ENCODE measurements around the gene ZNF423. TPM values are rescaled to one million over a fixed set of nuclear protein-coding genes. Genes with fewer than 3 reads are reported as not detected.

The ZNF423 gene
- total and polyA plus RNA-seq, 2 of the 13 experiments (the other 11 are each of a cell fraction or from before 2014, with no cell fraction given): 0.07 to 0.31 TPM

- Histone ChIP-seq H3K4me2 (ENCODE audit: low read depth, low read length) (no peak overlapping the region), H3K9ac (ENCODE audit: insufficient read depth, low read depth, low read length) (no peak overlapping the region), H4K20me1 (ENCODE audit: insufficient read depth, low read length) (0 out of 2 replicates have a peak, but pooled peaks cover 7% of the 10 kb centered on the region), H3K79me2 (ENCODE audit: insufficient read depth, low read length) (no peaks in the 10 kb centered on the region), H3K4me3 (replicated peaks in 1 of 3; ENCODE audit: insufficient read depth in 1 of 3, low read depth in 2 of 3, low read length in 3 of 3) (no peak overlapping the region), H3K27ac (ENCODE audit: extremely low read length, insufficient read depth, low read length) (no peak overlapping the region), H3K4me1 (ENCODE audit: insufficient read depth, low read length) (no peaks in the 10 kb centered on the region), H3K9me3 (ENCODE audit: low read length) (no peaks in the 10 kb centered on the region), H3K36me3 (replicated peaks in 1 of 2; ENCODE audit: control insufficient read depth in 1 of 2, insufficient read depth in 2 of 2, low read length in 2 of 2) (no peaks in the 10 kb centered on the region), H2AFZ (ENCODE audit: low read length) (no peak overlapping the region), H3K27me3 (ENCODE audit: control insufficient read depth in 1 of 2, insufficient read depth in 2 of 2, low read length in 2 of 2) (peaks cover 0 to 28% of the 10 kb centered on the region in 2 experiments; a peak in 3 of 5 replicates)
- POLR2A ChIA-PET: no interaction called here
- DNase-seq (ENCODE audit: low spot score) (no peak), FAIRE-seq (no peak), ATAC-seq (no peak)
- TF ChIP-seq, protein P1, sequence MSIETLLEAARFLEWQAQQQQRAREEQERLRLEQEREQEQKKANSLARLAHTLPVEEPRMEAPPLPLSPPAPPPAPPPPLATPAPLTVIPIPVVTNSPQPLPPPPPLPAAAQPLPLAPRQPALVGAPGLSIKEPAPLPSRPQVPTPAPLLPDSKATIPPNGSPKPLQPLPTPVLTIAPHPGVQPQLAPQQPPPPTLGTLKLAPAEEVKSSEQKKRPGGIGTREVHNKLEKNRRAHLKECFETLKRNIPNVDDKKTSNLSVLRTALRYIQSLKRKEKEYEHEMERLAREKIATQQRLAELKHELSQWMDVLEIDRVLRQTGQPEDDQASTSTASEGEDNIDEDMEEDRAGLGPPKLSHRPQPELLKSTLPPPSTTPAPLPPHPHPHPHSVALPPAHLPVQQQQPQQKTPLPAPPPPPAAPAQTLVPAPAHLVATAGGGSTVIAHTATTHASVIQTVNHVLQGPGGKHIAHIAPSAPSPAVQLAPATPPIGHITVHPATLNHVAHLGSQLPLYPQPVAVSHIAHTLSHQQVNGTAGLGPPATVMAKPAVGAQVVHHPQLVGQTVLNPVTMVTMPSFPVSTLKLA (IDR thresholded peaks at IDR 0.05): peak; percentile 89
- no peak for TF ChIP-seq FOXK2 (IDR thresholded peaks at IDR 0.05)
- 11% methylated on average over 4 of the region's 4 CpGs for WGBS (ENCODE audit: low lambda C conversion rate)
- CTCF ChIA-PET (ENCODE audit: low intra/inter-chr PET ratio, low total read pairs): no interaction called here
- no TSS peak for BruUV-seq (replicated peaks)
- in situ Hi-C loops (cut with HindIII; ENCODE audit: extremely low pct_ligation_motif_present, low pct_unique_long_range_greater_than_20kb): no loop called here
- intact Hi-C loops (cut with micrococcal nuclease; ENCODE audit: unreplicated experiment): no loop called here
Measured at GRCh38 chr16:49662569-49662968, 193.3 kb downstream of the ZNF423 start.

GRCh38 chr16:49661465-49662187 is 194.3 kb downstream of the ZNF423 start:
- DNase-seq (ENCODE audit: low spot score) (no peak), ATAC-seq (no peak), FAIRE-seq (no peak)
- H3K36me3 ChIP-seq (replicated peaks in 1 of 2; ENCODE audit: control insufficient read depth in 1 of 2, insufficient read depth in 2 of 2, low read length in 2 of 2): no peaks in the 10 kb centered on the region
- no peak overlapping the region for H3K4me3 ChIP-seq (replicated peaks in 1 of 3; ENCODE audit: insufficient read depth in 1 of 3, low read depth in 2 of 3, low read length in 3 of 3)
- ChIA-PET CTCF (ENCODE audit: low intra/inter-chr PET ratio, low total read pairs) (no interaction called here), POLR2A (no interaction called here)
- no peaks in the 10 kb centered on the region for H3K79me2 ChIP-seq (ENCODE audit: insufficient read depth, low read length)
- no TSS peak for BruUV-seq (replicated peaks)
- intact Hi-C loops (cut with micrococcal nuclease; ENCODE audit: unreplicated experiment): no loop called here
- H3K27me3 ChIP-seq (ENCODE audit: control insufficient read depth in 1 of 2, insufficient read depth in 2 of 2, low read length in 2 of 2): peaks cover 0 to 26% of the 10 kb centered on the region in 2 experiments; a peak in 3 of 5 replicates
- in situ Hi-C loops (cut with HindIII; ENCODE audit: extremely low pct_ligation_motif_present, low pct_unique_long_range_greater_than_20kb): no loop called here
- no peak for TF ChIP-seq ZNF776 (CRISPR knock-in tag; IDR thresholded peaks at IDR 0.05)
- TF ChIP-seq MAFF (IDR thresholded peaks at IDR 0.05; ENCODE audit: low read depth, low read length): no peak
- TF ChIP-seq ZSCAN9 (CRISPR knock-in tag; IDR thresholded peaks at IDR 0.05; ENCODE audit: borderline replicate concordance): no peak
- TF ChIP-seq POGZ (CRISPR knock-in tag; IDR thresholded peaks at IDR 0.05): no peak
- TF ChIP-seq MIXL1 (CRISPR knock-in tag; IDR thresholded peaks at IDR 0.05): no peak
- TF ChIP-seq ZNF264 (CRISPR knock-in tag; IDR thresholded peaks at IDR 0.05): no peak
- TF ChIP-seq ZNF576 (CRISPR knock-in tag; IDR thresholded peaks at IDR 0.05): no peak
- no peak for TF ChIP-seq ZNF777 (CRISPR knock-in tag; IDR thresholded peaks at IDR 0.05)
- TF ChIP-seq, protein P2, sequence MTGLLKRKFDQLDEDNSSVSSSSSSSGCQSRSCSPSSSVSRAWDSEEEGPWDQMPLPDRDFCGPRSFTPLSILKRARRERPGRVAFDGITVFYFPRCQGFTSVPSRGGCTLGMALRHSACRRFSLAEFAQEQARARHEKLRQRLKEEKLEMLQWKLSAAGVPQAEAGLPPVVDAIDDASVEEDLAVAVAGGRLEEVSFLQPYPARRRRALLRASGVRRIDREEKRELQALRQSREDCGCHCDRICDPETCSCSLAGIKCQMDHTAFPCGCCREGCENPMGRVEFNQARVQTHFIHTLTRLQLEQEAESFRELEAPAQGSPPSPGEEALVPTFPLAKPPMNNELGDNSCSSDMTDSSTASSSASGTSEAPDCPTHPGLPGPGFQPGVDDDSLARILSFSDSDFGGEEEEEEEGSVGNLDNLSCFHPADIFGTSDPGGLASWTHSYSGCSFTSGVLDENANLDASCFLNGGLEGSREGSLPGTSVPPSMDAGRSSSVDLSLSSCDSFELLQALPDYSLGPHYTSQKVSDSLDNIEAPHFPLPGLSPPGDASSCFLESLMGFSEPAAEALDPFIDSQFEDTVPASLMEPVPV (CRISPR knock-in tag; IDR thresholded peaks at IDR 0.05): no peak
- no peak for TF ChIP-seq NPAS2 (CRISPR knock-in tag; IDR thresholded peaks at IDR 0.05; ENCODE audit: borderline replicate concordance)
- no peak for TF ChIP-seq PRMT3 (CRISPR knock-in tag; IDR thresholded peaks at IDR 0.05; ENCODE audit: borderline replicate concordance, low read depth)
- no peak for TF ChIP-seq FOSL1 (CRISPR knock-in tag; IDR thresholded peaks at IDR 0.05; ENCODE audit: borderline replicate concordance)
- TF ChIP-seq JUNB (CRISPR knock-in tag; IDR thresholded peaks at IDR 0.05; ENCODE audit: borderline replicate concordance): no peak
- no peak for TF ChIP-seq ZNF30 (CRISPR knock-in tag; IDR thresholded peaks at IDR 0.05)
- WGBS (ENCODE audit: low lambda C conversion rate): 41% methylated on average over 15 of the region's 16 CpGs
- no peak overlapping the region for H3K9ac ChIP-seq (ENCODE audit: insufficient read depth, low read depth, low read length)
- no peak overlapping the region for H2AFZ ChIP-seq (ENCODE audit: low read length)
- H3K27ac ChIP-seq (ENCODE audit: extremely low read length, insufficient read depth, low read length): no peak overlapping the region
- H3K4me2 ChIP-seq (ENCODE audit: low read depth, low read length): no peak overlapping the region
- 0 out of 2 replicates have a peak, but pooled peaks cover 7% of the 10 kb centered on the region for H4K20me1 ChIP-seq (ENCODE audit: insufficient read depth, low read length)
- H3K9me3 ChIP-seq (ENCODE audit: low read length): no peaks in the 10 kb centered on the region
- no peaks in the 10 kb centered on the region for H3K4me1 ChIP-seq (ENCODE audit: insufficient read depth, low read length)

All from HepG2 (cell line).